GM12864 (cell line): ENCODE data around the gene UBA3.

Experiments
- DNase-seq: peaks from one replicate; pipeline ENCODE4 v3.0.0-alpha.2; 2011; ENCODE audit warnings: low read depth
- H3K4me3 ChIP-seq: 2 replicates; pipeline ENCODE4 v1.5.1; 2011; ENCODE audit warnings: mild to moderate bottlenecking, low read depth, low read length, control low read depth
- TF ChIP-seq, protein P1 (sequence below): IDR thresholded peaks from 2 replicates; pipeline ENCODE4 v1.5.1; 2011; ENCODE audit warnings: low read depth, mild to moderate bottlenecking, moderate library complexity, low read length, control low read depth, inconsistent platforms; ENCODE audit errors: missing control alignments

UBA3 gene

DNA sequence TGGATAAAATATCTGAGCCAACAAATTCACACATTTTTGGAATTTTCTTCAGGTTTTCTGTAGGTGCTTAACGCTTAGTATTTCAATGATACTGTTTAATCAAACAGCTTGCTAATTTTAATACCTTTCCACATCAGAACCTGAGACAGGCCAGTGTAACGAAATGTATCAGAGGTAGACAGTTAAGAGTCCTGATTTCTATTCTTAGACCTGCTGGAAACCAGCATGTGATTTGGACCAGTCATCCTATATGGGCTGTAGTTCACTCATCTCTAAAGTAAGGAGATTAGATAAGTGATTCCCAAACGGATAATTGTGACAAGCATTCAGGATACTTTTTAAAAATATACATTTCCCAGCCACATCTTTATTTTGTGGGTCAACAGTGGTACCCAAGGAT is 23.0 kb upstream of the UBA3 start:
- no peak for DNase-seq
- TF ChIP-seq, protein P1, sequence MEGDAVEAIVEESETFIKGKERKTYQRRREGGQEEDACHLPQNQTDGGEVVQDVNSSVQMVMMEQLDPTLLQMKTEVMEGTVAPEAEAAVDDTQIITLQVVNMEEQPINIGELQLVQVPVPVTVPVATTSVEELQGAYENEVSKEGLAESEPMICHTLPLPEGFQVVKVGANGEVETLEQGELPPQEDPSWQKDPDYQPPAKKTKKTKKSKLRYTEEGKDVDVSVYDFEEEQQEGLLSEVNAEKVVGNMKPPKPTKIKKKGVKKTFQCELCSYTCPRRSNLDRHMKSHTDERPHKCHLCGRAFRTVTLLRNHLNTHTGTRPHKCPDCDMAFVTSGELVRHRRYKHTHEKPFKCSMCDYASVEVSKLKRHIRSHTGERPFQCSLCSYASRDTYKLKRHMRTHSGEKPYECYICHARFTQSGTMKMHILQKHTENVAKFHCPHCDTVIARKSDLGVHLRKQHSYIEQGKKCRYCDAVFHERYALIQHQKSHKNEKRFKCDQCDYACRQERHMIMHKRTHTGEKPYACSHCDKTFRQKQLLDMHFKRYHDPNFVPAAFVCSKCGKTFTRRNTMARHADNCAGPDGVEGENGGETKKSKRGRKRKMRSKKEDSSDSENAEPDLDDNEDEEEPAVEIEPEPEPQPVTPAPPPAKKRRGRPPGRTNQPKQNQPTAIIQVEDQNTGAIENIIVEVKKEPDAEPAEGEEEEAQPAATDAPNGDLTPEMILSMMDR: no peak
- no peak overlapping the region for H3K4me3 ChIP-seq

- DNase-seq: no peak
- TF ChIP-seq, protein P1: no peak
- no peak overlapping the region for H3K4me3 ChIP-seq
Measured at GRCh38 chr3:69102384-69102783, 22.2 kb upstream of the UBA3 start.

- TF ChIP-seq, protein P1: no peak
- no peak for DNase-seq
- no peak overlapping the region for H3K4me3 ChIP-seq
Measured at GRCh38 chr3:69099576-69099975, 19.4 kb upstream of the UBA3 start.

DNA sequence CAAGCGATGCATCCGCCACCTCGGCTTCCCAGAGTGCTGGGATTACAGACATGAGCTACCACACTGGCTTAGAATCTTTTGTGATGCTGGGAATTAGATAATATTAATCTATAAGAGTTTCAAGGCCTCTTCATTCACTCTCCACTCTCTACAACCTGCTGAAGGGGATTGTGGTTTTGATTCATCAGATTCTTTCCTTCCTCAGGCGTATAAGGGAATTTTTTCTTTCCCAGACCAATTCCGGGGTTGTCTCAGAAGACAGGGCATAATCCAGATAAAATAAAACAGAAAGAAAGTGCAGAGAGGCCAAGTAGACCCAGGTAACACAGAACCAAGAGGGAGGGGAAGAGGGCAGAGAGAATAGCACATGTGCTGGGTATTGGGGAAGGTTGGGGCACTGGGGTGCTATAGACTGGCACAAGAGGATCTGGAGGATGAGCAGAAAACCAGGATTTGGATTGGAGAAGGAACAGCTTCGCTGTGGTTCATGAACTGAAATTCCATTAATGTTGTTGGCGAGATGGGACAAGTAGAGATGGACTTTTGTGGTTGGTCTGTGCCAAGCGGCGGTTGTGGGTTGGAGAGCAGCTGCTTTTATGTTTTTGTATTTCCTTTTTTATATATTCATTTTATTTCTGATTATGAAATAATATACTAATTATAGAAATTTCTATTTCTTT is 17.4 kb upstream of the UBA3 start:
- no peak overlapping the region for H3K4me3 ChIP-seq
- DNase-seq: no peak
- TF ChIP-seq, protein P1: no peak

DNA sequence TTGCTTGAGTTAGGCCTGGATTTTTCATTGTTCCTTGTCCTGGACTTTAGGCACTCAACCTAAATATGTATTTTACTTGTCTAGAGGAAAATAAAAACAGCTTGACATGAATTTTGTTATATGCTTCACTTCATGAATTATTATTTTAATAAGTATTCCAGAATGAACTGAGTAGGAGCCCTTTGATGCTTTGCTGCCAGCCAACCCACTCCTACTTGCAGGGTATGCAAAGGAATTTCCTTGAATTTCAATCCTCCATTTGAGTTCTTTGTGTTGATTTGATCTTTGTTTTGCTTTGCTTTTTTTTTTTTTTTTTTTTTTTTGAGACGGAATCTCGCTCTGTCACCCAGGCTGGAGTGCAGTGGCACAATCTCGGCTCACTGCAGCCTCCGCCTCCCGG is 16.1 kb upstream of the UBA3 start:
- TF ChIP-seq, protein P1: no peak
- no peak overlapping the region for H3K4me3 ChIP-seq
- DNase-seq: no peak

GRCh38 chr3:69095636-69096035 is 15.5 kb upstream of the UBA3 start:
- DNase-seq: no peak
- no peak overlapping the region for H3K4me3 ChIP-seq
- TF ChIP-seq, protein P1: no peak
